Upper lobe of left lung (tissue), 4 donors: ENCODE measurements around the gene ANKRD40.

Source experiments
- POLR2A ChIP-seq, 4 donors: fragments of 450-650 bp; IDR thresholded peaks; one replicate each; pipeline ENCODE4 v1.5.1; 2016 to 2017; ENCODE audit warnings: antibody characterized with exemption in 4 of 4, mild to moderate bottlenecking in 2 of 4
- POLR2AphosphoS5 ChIP-seq, 2 donors: sonication (generic); formaldehyde crosslinking; IDR thresholded peaks; one replicate each; pipeline ENCODE4 v1.5.1; 2017; ENCODE audit warnings: antibody characterized with exemption in 2 of 2

- no peak for TF ChIP-seq POLR2A (IDR thresholded peaks at IDR 0.05)
- no peak for TF ChIP-seq POLR2AphosphoS5 (IDR thresholded peaks at IDR 0.05)
Measured at GRCh38 chr17:50697663-50698272, 9.9 kb downstream of the ANKRD40 start.
